WTC11 (cell line): Measurements from ENCODE around the gene MAP4K4. TPM values are rescaled to one million over a fixed set of nuclear protein-coding genes. Genes with fewer than 3 reads are reported as not detected.

ENCODE experiments used
- ATAC-seq: fragments of 200-7000 bp; cut with Tn5 transposase; 2 replicates; pipeline ENCODE4 v1.10.0; 2021; ENCODE audit warnings: mild to moderate bottlenecking, moderate library complexity
- CTCF ChIA-PET: fragments of 300-600 bp; sonication (Branson Sonifier 250); formaldehyde crosslinking; loops from one replicate; lab custom pipeline; 2021; ENCODE audit warnings: antibody characterized with exemption; lab: Charles Lee
- POLR2A ChIA-PET: fragments of 350-600 bp; sonication (Branson Sonifier 250); formaldehyde crosslinking; loops from one replicate; lab custom pipeline; 2021; ENCODE audit warnings: antibody characterized with exemption; lab: Charles Lee
- DNase-seq: peaks from one replicate; pipeline ENCODE4 v3.0.0; 2021; ENCODE audit warnings: low spot score
- H3K27ac Mint-ChIP-seq: 2 replicates; pipeline ENCODE4 v1.8.0; 2021; ENCODE audit warnings: mixed read lengths
- H3K27me3 Mint-ChIP-seq: 2 replicates; pipeline ENCODE4 v1.8.0; 2021; ENCODE audit warnings: low read depth, mild to moderate bottlenecking, moderate library complexity, mixed read lengths
- H3K36me3 Mint-ChIP-seq: 2 replicates; pipeline ENCODE4 v1.8.0; 2021; ENCODE audit warnings: mixed read lengths
- H3K4me1 Mint-ChIP-seq: 2 replicates; pipeline ENCODE4 v1.8.0; 2022; ENCODE audit warnings: mixed read lengths
- H3K4me3 Mint-ChIP-seq: 2 replicates; pipeline ENCODE4 v1.8.0; 2021; ENCODE audit warnings: mild to moderate bottlenecking, moderate library complexity, mixed read lengths
- H3K9me3 Mint-ChIP-seq: 2 replicates; pipeline ENCODE4 v1.8.0; 2021; ENCODE audit warnings: mixed read lengths
- ATF1 ChIP-seq: sonication (generic); formaldehyde crosslinking; IDR thresholded peaks from 2 replicates; pipeline ENCODE4 v1.8.1; 2023; ENCODE audit warnings: mild to moderate bottlenecking, moderate library complexity, missing genetic modification reagents
- ATF3 ChIP-seq: sonication (generic); formaldehyde crosslinking; conservative IDR thresholded peaks from 2 replicates; pipeline ENCODE4 v1.8.1; 2022; ENCODE audit warnings: mild to moderate bottlenecking, missing genetic modification reagents
- ERG ChIP-seq: fragments of 250-450 bp; sonication (Bioruptor Pico); IDR thresholded peaks from 2 replicates; pipeline ENCODE4 v1.8.0; 2021; ENCODE audit warnings: mild to moderate bottlenecking
- ETV6 ChIP-seq: sonication (generic); formaldehyde crosslinking; IDR thresholded peaks from 2 replicates; pipeline ENCODE4 v1.8.1; 2022; ENCODE audit warnings: mild to moderate bottlenecking, missing genetic modification reagents
- FOXJ3 ChIP-seq: sonication (generic); formaldehyde crosslinking; IDR thresholded peaks from 2 replicates; pipeline ENCODE4 v1.9.0; 2021; ENCODE audit warnings: missing genetic modification reagents, mild to moderate bottlenecking, borderline replicate concordance
- FOXP1 ChIP-seq: sonication (generic); formaldehyde crosslinking; IDR thresholded peaks from 2 replicates; pipeline ENCODE4 v1.8.0; 2022; ENCODE audit warnings: missing genetic modification reagents, mild to moderate bottlenecking, moderate library complexity, borderline replicate concordance
- IRF2 ChIP-seq: sonication (generic); formaldehyde crosslinking; IDR thresholded peaks from 2 replicates; pipeline ENCODE4 v1.8.0; 2022; ENCODE audit warnings: low read depth, missing genetic modification reagents, borderline replicate concordance
- JAZF1 ChIP-seq: fragments of 250-450 bp; sonication (Bioruptor Pico); IDR thresholded peaks from 2 replicates; pipeline ENCODE4 v1.9.0; 2021; ENCODE audit warnings: moderate library complexity, mild to moderate bottlenecking, inconsistent platforms
- JUN ChIP-seq: sonication (generic); formaldehyde crosslinking; IDR thresholded peaks from 2 replicates; pipeline ENCODE4 v1.8.0; 2023; ENCODE audit warnings: mild to moderate bottlenecking, missing genetic modification reagents
- MYBL2 ChIP-seq: sonication (generic); formaldehyde crosslinking; IDR thresholded peaks from 2 replicates; pipeline ENCODE4 v1.8.1; 2023; ENCODE audit warnings: mild to moderate bottlenecking, moderate library complexity, missing genetic modification reagents
- NR1H2 ChIP-seq: sonication (generic); formaldehyde crosslinking; IDR thresholded peaks from 2 replicates; pipeline ENCODE4 v1.9.0; 2021; ENCODE audit warnings: mild to moderate bottlenecking, moderate library complexity, missing genetic modification reagents
- PRRX2 ChIP-seq: fragments of 250-450 bp; sonication (Bioruptor Pico); IDR thresholded peaks from 2 replicates; pipeline ENCODE4 v1.8.0; 2021; ENCODE audit warnings: mild to moderate bottlenecking
- RELA ChIP-seq: sonication (generic); formaldehyde crosslinking; IDR thresholded peaks from 2 replicates; pipeline ENCODE4 v1.8.1; 2022; ENCODE audit warnings: missing genetic modification reagents, mild to moderate bottlenecking, borderline replicate concordance
- SMAD4 ChIP-seq: sonication (generic); formaldehyde crosslinking; IDR thresholded peaks from 2 replicates; pipeline ENCODE4 v1.8.0; 2022; ENCODE audit warnings: mild to moderate bottlenecking, missing genetic modification reagents
- ZNF121 ChIP-seq: sonication (generic); formaldehyde crosslinking; IDR thresholded peaks from 2 replicates; pipeline ENCODE4 v1.8.0; 2023; ENCODE audit warnings: missing genetic modification reagents
- ZNF281 ChIP-seq: sonication (generic); formaldehyde crosslinking; IDR thresholded peaks from 2 replicates; pipeline ENCODE4 v1.8.0; 2023; ENCODE audit warnings: mild to moderate bottlenecking, missing genetic modification reagents
- total RNA-seq: library from RNA; stranded (reverse); gene quantifications from 3 replicates; pipeline ENCODE4 v1.2.3, GENCODE V29; 2021
- TF ChIP-seq, protein P1 (sequence below): sonication (generic); formaldehyde crosslinking; IDR thresholded peaks from 2 replicates; pipeline ENCODE4 v1.8.0; 2022; ENCODE audit warnings: mild to moderate bottlenecking, missing genetic modification reagents
- TF ChIP-seq, protein P2 (sequence below): sonication (generic); formaldehyde crosslinking; IDR thresholded peaks from 2 replicates; pipeline ENCODE4 v1.8.1; 2023; ENCODE audit warnings: mild to moderate bottlenecking, moderate library complexity, missing genetic modification reagents
- TF ChIP-seq, protein P3 (sequence below): sonication (generic); formaldehyde crosslinking; IDR thresholded peaks from 2 replicates; pipeline ENCODE4 v1.8.1; 2022; ENCODE audit warnings: low read depth, missing genetic modification reagents, borderline replicate concordance

Gene MAP4K4
- total RNA-seq, 1 experiment from 2014 or later, result 112 TPM

GRCh38 chr2:101743288-101743687 is 45.8 kb downstream of the MAP4K4 start (continued):
- TF ChIP-seq PRRX2 (CRISPR knock-in tag), result no peak
- TF ChIP-seq FOXJ3 (CRISPR knock-in tag), result no peak
- no peak for TF ChIP-seq ERG (CRISPR knock-in tag)
- no peak for TF ChIP-seq ATF1
- no peak for TF ChIP-seq SMAD4
- no peak for TF ChIP-seq ATF3
- TF ChIP-seq ZNF281 (CRISPR knock-in tag), result no peak

DNA sequence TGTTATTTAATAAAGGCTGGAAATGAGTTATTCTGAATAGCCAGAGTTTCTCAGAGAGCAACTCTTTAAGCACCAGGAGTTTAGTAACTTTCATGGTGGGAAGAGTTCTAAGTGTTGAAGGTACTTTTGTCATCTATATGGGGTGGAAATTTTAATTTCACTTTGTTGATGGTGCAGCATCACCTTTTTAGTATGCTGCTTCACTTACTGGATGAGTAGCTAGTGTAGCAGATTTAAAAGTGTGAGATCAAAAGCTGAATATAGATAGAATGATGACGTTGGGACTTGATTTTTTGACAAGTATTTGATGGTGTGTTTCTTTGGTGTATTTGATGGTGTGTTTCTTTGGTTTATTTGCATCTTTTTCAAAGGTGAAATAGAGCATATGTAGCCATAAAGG is 47.3 kb downstream of the MAP4K4 start:
- DNase-seq, result no peak
- POLR2A ChIA-PET, result no interaction called here
- Mint-ChIP-seq H3K4me1 (peaks cover 73% of the 10 kb centered on the region), H3K9me3 (peaks cover 5% of the 10 kb centered on the region; the same call in 1 of the 2 replicates)
- CTCF ChIA-PET, result interaction anchor here (1.3 kb wide), 1 partner anchor 48 kb away, joined by 6 read pairs; no protein-coding TSS in a partner anchor
- TF ChIP-seq, protein P1, sequence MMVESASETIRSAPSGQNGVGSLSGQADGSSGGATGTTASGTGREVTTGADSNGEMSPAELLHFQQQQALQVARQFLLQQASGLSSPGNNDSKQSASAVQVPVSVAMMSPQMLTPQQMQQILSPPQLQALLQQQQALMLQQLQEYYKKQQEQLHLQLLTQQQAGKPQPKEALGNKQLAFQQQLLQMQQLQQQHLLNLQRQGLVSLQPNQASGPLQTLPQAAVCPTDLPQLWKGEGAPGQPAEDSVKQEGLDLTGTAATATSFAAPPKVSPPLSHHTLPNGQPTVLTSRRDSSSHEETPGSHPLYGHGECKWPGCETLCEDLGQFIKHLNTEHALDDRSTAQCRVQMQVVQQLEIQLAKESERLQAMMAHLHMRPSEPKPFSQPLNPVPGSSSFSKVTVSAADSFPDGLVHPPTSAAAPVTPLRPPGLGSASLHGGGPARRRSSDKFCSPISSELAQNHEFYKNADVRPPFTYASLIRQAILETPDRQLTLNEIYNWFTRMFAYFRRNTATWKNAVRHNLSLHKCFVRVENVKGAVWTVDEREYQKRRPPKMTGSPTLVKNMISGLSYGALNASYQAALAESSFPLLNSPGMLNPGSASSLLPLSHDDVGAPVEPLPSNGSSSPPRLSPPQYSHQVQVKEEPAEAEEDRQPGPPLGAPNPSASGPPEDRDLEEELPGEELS (CRISPR knock-in tag), result no peak
- TF ChIP-seq FOXP1, result no peak
- no peak for TF ChIP-seq ETV6
- TF ChIP-seq NR1H2 (CRISPR knock-in tag), result no peak
- TF ChIP-seq JAZF1, result no peak
- TF ChIP-seq, protein P2, sequence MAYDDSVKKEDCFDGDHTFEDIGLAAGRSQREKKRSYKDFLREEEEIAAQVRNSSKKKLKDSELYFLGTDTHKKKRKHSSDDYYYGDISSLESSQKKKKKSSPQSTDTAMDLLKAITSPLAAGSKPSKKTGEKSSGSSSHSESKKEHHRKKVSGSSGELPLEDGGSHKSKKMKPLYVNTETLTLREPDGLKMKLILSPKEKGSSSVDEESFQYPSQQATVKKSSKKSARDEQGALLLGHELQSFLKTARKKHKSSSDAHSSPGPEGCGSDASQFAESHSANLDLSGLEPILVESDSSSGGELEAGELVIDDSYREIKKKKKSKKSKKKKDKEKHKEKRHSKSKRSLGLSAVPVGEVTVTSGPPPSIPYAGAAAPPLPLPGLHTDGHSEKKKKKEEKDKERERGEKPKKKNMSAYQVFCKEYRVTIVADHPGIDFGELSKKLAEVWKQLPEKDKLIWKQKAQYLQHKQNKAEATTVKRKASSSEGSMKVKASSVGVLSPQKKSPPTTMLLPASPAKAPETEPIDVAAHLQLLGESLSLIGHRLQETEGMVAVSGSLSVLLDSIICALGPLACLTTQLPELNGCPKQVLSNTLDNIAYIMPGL (CRISPR knock-in tag), result no peak
- no peak for TF ChIP-seq SMAD4
- TF ChIP-seq, protein P3, sequence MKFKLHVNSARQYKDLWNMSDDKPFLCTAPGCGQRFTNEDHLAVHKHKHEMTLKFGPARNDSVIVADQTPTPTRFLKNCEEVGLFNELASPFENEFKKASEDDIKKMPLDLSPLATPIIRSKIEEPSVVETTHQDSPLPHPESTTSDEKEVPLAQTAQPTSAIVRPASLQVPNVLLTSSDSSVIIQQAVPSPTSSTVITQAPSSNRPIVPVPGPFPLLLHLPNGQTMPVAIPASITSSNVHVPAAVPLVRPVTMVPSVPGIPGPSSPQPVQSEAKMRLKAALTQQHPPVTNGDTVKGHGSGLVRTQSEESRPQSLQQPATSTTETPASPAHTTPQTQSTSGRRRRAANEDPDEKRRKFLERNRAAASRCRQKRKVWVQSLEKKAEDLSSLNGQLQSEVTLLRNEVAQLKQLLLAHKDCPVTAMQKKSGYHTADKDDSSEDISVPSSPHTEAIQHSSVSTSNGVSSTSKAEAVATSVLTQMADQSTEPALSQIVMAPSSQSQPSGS, result no peak
- TF ChIP-seq MYBL2 (CRISPR knock-in tag), result no peak
- no peak for TF ChIP-seq ZNF121 (CRISPR knock-in tag)
- TF ChIP-seq JUN (CRISPR knock-in tag), result no peak
- TF ChIP-seq IRF2 (CRISPR knock-in tag), result no peak
- TF ChIP-seq RELA (CRISPR knock-in tag), result no peak
- TF ChIP-seq, all 79 proteins: peak for 0
- no peaks in the 10 kb centered on the region for H3K27me3 Mint-ChIP-seq
- no peak for ATAC-seq
- H3K36me3 Mint-ChIP-seq, result peaks cover 5% of the 10 kb centered on the region
- H3K27ac Mint-ChIP-seq, result no peak overlapping the region; the same call in 1 of the 2 replicates
- no peak overlapping the region for H3K4me3 Mint-ChIP-seq
